ENCODE data around the gene FOXA3.
A peak's percentile ranks its signal among the peaks of the same experiment; 100 is the strongest.

Gene FOXA3

GRCh38 chr19:45897261-45897812, 33.2 kb downstream of the FOXA3 start:
- DNase-seq, result no peak

- no peak for DNase-seq
These were observed 35.1 kb downstream of the FOXA3 start for GRCh38 chr19:45899253-45899652.

- DNase-seq, result no peak
These were observed 35.9 kb downstream of the FOXA3 start for GRCh38 chr19:45899919-45900589.

- DNase-seq, result no peak
These were observed 36.8 kb downstream of the FOXA3 start for GRCh38 chr19:45900738-45901431.

GRCh38 chr19:45901432-45901911, 37.3 kb downstream of the FOXA3 start:
- DNase-seq, result no peak

GRCh38 chr19:45901912-45902650, 38.0 kb downstream of the FOXA3 start, which contains the start of gene MYPOP:
TSS of gene MYPOP (minus strand) at chr19:45902613. CDS start at chr19:45901773, 840 bp downstream.
- no peak for DNase-seq

GRCh38 chr19:45902651-45903625, 38.8 kb downstream of the FOXA3 start:
- peak; percentile 43 for DNase-seq

- no peak for DNase-seq
These were observed 40.9 kb downstream of the FOXA3 start for GRCh38 chr19:45905011-45905410.

GRCh38 chr19:45906221-45906620, 42.1 kb downstream of the FOXA3 start:
- DNase-seq, result no peak

- DNase-seq, result no peak
These were observed 44.8 kb downstream of the FOXA3 start for GRCh38 chr19:45908956-45909355.

- no peak for DNase-seq
These were observed 47.2 kb downstream of the FOXA3 start for GRCh38 chr19:45911291-45911690.

GRCh38 chr19:45913874-45914830, 50.0 kb downstream of the FOXA3 start, which contains the start of gene NANOS2:
TSS of gene NANOS2 (minus strand) at chr19:45914778. CDS start at chr19:45914693, 85 bp downstream.
- no peak for DNase-seq

GRCh38 chr19:45917421-45918091, 53.4 kb downstream of the FOXA3 start:
- DNase-seq, result no peak

- DNase-seq, result no peak
These were observed 54.6 kb downstream of the FOXA3 start for GRCh38 chr19:45918721-45919120.

- no peak for DNase-seq
These were observed 55.6 kb downstream of the FOXA3 start for GRCh38 chr19:45919678-45920077.

GRCh38 chr19:45920458-45920857, 56.3 kb downstream of the FOXA3 start:
- peak; percentile 18 for DNase-seq

GRCh38 chr19:45922281-45922680, 58.2 kb downstream of the FOXA3 start:
- DNase-seq, result no peak

Measured in NCI-H524 treated with DMSO at 0.1 percent for 48 hours (cell line).